Stimulated activated CD8-positive, alpha-beta memory T cell treated with anti-CD3 and anti-CD28 coated beads, Interleukin-12 subunit alpha, Interleukin-12 subunit beta, amount 100 ng/mL, for 4 hours (primary cell): Measurements from ENCODE around the gene NREP.

Experiments
- DNase-seq: peaks from one replicate; pipeline ENCODE4 v3.0.0-alpha.2; 2020; ENCODE audit warnings: low read depth

The NREP gene

DNA sequence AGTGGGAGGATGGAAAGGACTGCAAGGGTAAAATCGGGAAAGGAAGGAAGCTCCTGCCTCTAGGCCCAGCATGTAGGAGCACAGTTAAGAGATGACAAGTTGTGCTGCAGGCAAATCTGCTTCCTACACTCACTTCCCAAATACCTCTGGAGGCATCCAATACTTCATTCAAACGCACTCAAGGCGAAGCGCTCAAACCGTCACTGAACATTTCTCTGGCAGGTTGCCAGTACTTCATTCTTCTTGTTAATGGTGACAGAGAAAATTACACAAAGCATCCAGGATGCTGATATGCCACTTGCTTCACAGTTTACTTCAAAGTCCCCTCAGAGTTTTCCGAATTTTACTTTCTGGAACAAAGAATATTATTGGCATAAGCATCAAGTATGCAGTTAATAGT, 59.8 kb downstream of the NREP start:
- DNase-seq = no peak

DNA sequence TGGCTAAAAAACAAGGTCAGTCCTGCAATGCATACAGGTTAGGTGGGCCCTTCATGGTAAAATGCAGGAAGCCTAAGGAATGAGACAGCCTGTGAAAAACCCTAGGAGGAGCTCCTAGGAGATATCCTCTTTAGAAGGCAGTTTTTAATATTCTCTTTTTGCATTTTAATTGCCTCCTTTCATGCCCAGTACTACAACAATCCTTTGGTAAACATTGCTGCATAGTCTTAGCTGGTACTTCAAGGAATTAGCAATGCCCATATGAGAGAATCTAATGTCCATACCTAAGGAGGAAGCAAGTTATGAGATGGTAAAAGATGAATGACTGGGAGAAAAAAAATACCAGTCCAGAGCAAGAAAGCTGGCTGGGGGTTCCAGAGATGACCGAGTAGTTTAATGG, 61.0 kb downstream of the NREP start:
- DNase-seq = no peak

DNA sequence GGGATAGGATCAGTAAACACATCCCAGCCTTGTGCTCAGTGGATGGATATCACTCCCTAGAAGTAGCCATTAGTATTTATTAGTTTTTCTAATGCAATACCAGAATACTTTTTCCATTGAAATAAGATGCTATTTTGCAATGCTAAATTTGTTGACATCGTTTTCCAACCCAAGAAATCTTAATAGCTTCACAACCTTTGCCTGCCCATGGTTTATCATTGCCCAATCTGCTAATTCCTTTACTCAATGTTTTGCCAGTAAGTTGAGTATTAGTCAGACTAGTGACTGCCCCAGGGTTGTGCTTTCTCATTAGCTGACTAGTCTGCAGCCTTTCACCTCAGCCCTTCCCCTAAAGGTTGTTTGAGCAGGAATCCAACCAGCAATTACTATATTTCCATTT, 62.9 kb downstream of the NREP start:
- no peak for DNase-seq

DNA sequence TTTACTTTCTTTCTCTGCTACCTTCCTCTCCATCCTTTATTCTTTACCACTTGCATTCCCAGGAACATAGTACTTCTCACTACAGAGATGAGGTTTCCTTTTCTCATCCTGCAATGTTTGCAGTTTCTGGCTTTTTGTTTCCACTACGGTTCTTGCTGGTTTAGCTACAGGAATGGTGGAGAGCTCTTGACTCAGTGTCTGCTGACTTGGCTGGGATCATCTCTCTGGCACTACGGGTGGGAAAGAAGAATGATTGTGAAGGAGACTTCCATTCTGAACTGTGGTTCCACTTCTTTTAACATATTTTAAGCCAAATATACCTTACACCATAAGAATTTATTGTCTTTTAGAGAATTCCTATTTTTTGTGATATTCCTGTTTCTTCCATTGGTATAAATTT, 65.1 kb downstream of the NREP start:
- no peak for DNase-seq

DNA sequence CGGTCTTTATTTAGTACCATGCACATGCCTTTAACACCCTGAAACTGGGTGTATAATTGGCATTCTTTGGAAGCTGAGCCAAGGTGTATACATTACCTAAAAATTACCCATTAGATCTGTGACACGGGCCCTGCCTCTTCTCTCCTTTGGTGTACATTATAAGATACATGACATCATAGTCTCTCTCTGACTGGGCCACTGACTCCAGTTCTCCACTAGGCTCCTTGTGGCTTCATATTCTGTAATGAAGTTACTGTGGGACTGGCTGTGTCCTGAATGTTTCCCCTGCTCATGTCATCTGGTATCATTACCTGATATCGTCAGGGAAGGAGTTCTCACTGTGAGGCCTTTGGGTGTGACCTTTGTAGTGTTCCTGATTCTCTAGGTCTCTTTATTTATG, 65.5 kb downstream of the NREP start:
- DNase-seq = no peak

DNA sequence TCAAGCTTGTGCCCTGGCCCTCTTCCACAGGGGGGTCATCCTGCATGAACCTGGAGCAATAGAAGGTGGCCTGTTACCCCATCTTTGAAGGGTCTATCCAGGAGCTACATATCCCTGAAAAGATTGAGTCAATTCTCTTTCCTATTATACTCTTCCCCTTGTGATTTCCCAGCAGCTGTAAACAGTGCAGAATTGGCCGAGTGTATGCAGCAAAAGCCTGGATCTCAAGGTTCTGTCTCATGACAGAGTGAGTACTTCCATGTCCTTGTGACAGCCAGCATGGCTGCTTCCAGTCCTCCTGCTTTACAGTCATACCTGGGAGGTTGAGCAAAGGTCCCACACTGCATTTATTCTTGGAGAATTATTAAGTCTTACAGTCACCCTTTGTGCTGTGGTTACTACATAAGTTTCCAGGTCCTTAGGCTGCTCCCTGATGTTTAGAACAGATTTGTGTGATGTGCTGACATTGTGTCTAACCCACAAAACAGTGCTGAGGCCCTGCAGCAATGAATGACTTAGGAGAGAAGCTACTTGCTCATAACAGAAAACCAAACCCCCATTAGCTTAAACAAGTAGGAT, 67.5 kb downstream of the NREP start:
- no peak for DNase-seq

DNA sequence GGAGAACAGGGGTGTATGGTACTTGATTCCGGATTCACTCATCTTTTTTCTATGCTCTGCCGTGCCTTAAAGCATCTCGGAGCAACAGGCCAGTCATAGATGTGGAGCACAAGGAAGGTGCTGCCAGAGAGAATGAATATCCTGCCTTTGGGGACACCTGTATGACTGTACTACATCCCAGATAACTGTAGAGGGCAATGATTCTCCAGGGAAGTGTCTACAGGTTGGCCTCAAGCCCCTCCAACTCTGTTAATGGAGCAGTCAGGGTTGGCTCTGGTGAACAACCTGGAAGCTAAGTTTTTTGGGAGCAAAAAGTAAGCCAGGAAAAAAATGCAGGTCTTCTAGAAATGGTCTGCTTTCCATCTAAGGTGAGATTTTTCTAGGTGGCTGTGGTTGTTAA, 71.0 kb downstream of the NREP start:
- DNase-seq = no peak

DNA sequence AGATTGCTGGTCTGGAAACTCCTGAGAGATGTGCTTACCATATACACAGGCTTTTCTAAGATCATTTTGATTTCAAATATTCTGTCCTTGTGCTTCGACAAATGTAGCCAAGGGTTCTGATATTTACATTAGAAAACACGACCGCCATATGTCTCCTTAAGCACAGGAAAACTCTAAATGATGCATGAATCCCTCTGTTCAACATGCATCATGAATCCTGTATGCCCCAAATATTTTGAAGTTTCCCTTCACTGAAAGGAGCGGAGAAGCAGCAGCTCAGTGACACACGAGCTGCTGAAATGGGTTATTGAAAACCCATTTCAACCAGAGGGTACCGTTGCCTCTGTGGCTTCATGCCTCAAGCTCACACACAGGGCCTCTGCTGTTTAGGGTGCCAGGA, 74.4 kb downstream of the NREP start:
- DNase-seq = no peak

DNA sequence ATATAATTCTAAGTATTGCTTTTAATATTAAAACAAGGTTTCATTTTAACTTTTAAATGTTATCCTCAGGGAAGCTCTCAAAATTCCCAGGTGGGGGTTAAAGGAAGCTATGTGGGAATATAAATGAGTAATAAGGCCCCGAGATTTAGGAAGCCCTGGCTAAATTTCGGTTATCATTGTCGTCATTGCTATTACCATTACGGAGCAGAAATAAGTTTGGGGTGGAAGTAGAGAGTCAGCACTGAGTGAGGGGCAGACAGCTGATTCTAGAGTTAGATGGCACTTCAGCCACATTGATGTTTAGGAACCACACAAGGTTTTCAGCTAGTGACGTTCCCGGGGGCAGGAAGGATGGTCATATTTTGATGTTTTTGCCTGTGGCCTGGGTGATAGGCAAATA, 74.9 kb downstream of the NREP start:
- no peak for DNase-seq

DNA sequence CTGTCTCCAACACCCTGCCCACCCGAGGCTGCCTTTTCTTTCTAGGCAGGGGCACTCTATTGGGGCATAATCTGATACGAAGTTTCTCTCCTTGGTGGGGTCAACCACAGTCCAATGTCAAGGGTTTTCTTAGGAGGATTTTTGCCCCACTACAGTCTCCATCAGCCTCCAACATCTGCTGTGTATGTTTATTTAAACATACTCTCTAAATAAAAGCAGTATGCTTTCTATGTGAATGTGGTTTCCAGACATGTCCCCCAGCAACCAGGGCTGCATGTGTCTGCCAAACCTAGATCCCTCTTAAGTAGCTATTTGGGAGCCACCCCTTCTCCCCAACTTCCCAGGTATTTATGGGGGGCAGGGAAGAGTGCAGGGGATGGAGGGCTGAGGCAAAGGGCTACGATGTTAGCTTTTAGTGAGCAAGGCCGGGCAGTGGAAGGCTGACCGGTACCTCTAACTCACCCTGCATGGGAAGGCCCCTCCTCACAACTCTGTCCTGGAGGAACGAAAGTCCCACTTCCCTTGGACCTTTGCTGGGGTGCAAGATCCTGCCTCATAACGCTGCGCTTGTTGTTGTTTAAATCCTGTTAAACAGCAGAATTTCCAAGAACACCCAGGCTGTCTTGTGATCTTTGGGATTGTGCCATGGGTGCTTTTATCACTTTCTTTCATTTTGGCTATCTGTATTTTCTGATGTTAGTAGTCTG, 75.4 kb downstream of the NREP start:
- no peak for DNase-seq

DNA sequence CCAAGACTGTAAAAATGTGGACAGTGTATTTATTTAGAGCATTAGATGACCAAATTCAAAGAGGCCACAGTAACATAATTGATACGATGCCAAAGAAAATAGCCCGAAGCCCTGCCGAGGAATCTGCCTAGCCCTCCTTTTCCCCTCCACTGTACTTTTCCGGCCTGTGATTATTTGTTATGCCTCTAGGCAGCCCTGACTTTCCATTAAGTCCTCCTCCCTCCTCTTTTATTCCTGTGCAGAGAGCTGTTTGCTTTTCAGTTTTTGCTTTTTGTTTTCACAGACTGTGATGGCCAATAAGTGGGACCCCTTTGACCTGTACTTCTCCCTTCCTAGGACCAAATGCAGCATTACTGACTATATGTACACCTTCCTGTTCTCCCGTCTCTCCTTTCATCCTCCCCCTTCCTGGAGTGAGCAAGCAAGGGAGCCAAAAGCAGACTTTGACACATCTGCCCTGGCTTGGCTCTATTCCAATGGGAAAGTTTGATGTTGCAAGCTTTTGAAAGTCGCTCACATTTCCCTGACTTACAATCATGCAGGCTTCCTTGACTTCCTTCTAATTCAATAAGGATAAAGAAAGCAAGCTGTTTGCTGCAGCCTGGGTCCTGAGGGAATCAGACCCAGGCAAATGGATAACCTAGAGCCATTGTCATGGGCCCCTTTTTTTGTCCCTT, 76.1 kb downstream of the NREP start:
- no peak for DNase-seq

DNA sequence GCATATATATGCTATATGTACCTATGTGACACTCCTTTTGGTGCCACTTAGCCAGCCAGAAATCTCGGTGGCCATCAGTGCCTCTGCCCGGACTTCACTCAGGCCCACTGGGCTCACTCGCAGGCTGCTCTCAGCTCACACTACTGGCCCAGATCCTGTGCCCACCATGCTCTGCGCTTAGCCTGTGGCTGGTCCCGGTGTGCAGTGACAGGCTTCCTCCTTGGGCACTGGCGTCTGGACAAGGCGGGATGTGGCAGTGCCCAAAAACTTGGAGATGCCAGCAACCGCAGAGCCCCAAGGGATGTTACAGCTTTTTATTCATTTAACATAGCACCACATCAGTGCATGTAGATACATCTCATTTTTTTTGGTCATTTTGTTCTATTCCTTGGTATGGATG, 77.4 kb downstream of the NREP start:
- DNase-seq = no peak
